Rectal smooth muscle tissue (tissue), 1 donor: ENCODE measurements around the gene CRISP2.

Experiments used
- H3K27ac ChIP-seq: one replicate; pipeline ENCODE4 v1.7.0; 2013; ENCODE audit warnings: low read depth, low read length, inconsistent platforms
- H3K27me3 ChIP-seq: one replicate; pipeline ENCODE4 v1.7.0; 2013; ENCODE audit warnings: low read length; ENCODE audit not compliant: control insufficient read depth, insufficient read depth
- H3K36me3 ChIP-seq: one replicate; pipeline ENCODE4 v1.7.0; 2013; ENCODE audit warnings: low read length; ENCODE audit not compliant: control insufficient read depth, insufficient read depth
- H3K4me1 ChIP-seq: one replicate; pipeline ENCODE4 v1.7.0; 2013; ENCODE audit warnings: low read length; ENCODE audit not compliant: control insufficient read depth, insufficient read depth
- H3K4me3 ChIP-seq: one replicate; pipeline ENCODE4 v1.7.0; 2013; ENCODE audit warnings: low read length
- H3K9ac ChIP-seq: one replicate; pipeline ENCODE4 v1.7.0; 2013; ENCODE audit warnings: low read length

CRISP2 gene

DNA sequence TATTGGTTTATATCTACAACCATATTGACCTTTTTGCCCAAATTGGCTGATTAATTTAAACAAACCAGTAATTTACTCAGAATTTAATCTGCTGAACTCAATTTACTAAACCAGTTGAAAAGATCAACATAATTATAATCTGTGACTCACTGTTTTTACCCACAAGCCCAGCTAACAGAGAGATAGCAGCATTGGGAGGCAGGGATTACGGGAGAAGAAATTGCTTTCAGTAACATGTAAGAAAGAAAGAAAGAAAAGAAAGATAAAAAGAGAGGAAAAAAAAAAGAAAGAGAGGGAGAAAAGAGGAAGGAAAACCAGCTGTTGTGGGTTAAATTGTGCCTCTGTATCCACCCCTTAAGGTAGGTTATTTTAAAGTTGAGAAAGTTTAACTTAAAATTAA lies 63.4 kb downstream of the CRISP2 start:
- Histone ChIP-seq H3K27me3 (no peaks in the 10 kb centered on the region), H3K9ac (no peak overlapping the region), H3K4me3 (no peak overlapping the region), H3K4me1 (no peaks in the 10 kb centered on the region), H3K27ac (no peak overlapping the region), H3K36me3 (no peaks in the 10 kb centered on the region)

DNA sequence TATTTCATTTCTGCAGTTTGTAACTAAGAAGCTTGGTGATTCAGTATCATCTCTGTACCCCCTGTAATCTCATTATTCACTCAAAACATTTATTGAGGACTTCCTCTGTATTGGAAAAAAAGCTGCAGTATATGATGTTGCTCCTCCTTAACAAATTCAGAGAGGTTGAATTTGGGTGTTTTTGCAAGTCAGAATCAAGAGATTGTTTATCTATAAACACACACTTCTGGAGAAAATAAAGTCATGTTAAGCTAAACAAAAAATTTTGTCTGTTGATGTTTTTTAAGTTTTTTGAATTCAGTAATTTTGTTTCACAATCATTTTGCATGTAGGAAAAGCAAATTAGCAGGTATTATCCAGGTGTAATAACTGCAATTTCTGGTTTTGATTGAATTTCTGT lies 65.3 kb downstream of the CRISP2 start:
- H3K9ac ChIP-seq, result no peak overlapping the region
- no peaks in the 10 kb centered on the region for H3K27me3 ChIP-seq
- no peak overlapping the region for H3K27ac ChIP-seq
- H3K36me3 ChIP-seq, result no peaks in the 10 kb centered on the region
- H3K4me1 ChIP-seq, result no peaks in the 10 kb centered on the region
- H3K4me3 ChIP-seq, result no peak overlapping the region

DNA sequence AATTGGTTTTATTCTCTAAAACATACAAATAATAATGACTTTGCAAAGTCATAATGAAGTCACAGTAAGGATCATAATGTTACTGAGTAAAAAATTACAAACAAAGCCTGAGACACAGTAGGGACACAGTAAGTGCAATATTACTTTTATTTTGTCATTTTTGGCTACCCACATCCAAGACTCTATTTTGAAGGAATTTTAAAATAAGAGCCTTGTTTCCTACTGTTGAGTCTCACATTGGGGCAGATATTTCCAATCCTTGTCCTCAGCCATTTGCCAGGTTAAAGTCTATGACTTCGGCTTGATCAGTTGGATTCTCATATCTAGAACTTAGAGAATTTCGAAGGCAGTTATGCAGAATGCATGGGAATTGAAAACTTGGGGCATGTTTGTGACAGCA lies 65.9 kb downstream of the CRISP2 start:
- no peak overlapping the region for H3K27ac ChIP-seq
- H3K9ac ChIP-seq, result no peak overlapping the region
- no peaks in the 10 kb centered on the region for H3K27me3 ChIP-seq
- H3K4me3 ChIP-seq, result no peak overlapping the region
- H3K36me3 ChIP-seq, result no peaks in the 10 kb centered on the region
- no peaks in the 10 kb centered on the region for H3K4me1 ChIP-seq

DNA sequence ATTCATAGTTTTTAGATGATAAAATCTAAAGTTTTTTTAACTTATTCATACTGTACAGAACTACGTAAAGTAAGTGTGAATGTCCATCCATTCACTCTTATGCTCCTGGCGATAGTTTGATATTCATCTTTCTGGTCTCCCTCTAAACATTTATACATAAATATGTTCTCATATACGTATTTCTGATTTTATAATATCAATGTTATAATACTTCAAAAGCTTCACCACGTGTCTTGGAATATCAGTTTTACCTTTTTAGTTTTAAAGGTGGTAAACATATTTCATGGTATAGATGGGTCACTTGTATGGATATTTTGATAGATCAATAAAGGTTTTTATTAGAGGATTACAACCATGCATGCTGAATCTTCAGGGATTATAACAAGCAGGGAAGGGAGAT lies 66.4 kb downstream of the CRISP2 start:
- H3K27ac ChIP-seq, result no peak overlapping the region
- no peaks in the 10 kb centered on the region for H3K4me1 ChIP-seq
- no peak overlapping the region for H3K9ac ChIP-seq
- H3K4me3 ChIP-seq, result no peak overlapping the region
- no peaks in the 10 kb centered on the region for H3K27me3 ChIP-seq
- H3K36me3 ChIP-seq, result no peaks in the 10 kb centered on the region

DNA sequence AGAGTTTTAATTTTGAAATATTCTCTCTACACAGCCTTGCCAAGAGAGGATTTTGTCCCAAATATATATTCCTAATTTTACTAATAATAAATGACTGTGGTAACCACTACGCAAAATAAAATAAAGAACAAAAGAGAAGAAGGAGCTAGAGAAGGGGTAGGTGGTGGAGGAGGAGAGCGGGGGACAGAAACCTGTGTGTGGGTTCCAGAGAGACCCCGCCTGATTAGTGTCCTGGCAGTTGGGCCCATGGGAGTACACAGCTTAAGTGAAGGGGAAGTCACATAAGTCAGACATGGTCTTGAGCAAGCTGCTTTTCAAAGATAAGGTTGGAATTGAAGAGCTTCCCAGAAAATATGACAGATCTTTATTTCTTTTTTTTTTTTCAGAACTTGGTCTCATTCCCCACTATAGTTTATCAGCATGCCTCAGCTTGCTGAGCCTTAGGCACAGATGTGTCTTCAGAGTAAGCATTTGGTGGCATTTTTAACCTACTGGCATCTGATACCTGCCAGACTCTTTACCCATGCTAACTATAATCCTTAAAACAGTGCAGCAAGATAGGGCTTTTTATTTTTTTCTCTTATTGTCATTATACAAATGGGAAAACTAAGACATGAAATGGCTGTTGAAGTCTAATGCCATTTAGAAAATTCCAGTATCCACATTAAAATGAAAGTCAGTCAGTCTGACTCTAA lies 67.1 kb downstream of the CRISP2 start:
- Histone ChIP-seq H3K27ac (no peak overlapping the region), H3K9ac (no peak overlapping the region), H3K4me1 (no peaks in the 10 kb centered on the region), H3K36me3 (no peaks in the 10 kb centered on the region), H3K27me3 (no peaks in the 10 kb centered on the region), H3K4me3 (no peak overlapping the region)

DNA sequence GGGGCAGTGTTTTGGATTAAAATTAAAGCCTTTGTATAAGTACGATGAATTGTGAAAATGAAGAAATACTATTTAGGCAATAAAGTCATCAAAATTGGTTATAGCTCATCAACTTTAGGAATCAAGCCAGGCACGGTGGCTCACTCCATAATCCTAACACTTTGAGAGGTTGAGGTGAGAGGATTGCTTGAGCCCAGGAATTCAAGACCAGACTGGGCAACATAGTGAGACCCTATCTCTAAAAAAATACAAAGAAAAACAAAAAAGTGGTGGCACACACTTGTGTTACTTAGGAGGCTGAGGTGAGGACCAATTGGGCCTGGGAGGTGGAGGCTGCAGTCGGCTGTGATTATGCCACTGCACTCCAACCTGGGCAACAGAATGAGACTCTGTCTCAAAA lies 68.2 kb downstream of the CRISP2 start:
- Histone ChIP-seq H3K27ac (no peak overlapping the region), H3K9ac (no peak overlapping the region), H3K36me3 (no peaks in the 10 kb centered on the region), H3K4me3 (no peak overlapping the region), H3K4me1 (no peaks in the 10 kb centered on the region), H3K27me3 (no peaks in the 10 kb centered on the region)
